Measurements from ENCODE around the gene TINAGL1. TPM values are rescaled to one million over a fixed set of nuclear protein-coding genes. Genes with fewer than 3 reads are reported as not detected.
"Not testable (repeated sequence)": the region's sequence is repeated elsewhere in the genome, so short reads cannot be mapped to it uniquely, and the experiment has no call there.

Gene TINAGL1
- total RNA-seq, 6 experiments from 2014 or later, result 0.91 to 4.0 (median 1.9) TPM

DNA sequence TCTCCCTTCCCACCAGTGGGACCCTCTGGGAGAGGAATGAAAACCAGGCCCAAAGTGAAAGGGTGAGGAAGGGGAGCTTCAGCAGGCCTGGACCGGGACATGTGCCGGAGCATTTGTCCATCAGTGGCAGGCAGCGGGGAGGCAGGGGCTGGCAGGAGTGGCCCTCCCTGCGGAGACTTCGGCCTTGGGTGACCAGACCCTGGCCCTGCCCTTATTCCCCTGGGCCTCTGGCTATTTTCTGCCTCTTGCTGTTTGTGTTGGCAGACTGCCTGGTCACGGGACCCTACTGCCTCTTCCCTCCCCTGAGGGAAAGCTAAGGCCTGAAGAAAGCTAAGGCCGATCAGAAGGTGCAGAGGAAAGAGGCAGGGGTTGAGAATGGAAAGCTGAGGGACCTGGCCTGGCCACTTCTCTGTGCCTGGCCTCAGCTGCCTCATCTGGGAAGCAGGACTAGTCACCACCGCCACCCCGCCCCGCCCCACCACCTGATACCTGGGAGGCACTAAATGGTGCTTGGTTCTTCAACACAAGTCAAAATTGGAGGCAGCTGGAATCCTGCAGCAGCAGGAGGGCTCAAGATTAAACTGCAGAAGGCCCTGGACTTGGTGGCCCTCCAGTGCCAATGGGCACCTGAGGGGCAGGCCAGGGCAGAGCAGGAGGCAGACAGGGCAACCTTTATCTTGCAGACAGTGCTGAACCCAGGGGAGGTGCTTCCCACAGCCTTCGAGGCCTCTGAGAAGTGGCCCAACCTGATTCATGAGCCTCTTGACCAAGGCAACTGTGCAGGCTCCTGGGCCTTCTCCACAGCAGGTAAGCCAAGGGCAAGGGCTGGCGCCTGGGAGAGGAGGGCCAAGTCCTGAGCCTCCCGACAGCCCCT lies 7.9 kb downstream of the TINAGL1 start:
- H3K4me1 Mint-ChIP-seq (ENCODE audit: low read depth), result peaks cover 21% of the 10 kb centered on the region
- H3K4me3 Mint-ChIP-seq, result no peak overlapping the region
- TF ChIP-seq, protein P1, sequence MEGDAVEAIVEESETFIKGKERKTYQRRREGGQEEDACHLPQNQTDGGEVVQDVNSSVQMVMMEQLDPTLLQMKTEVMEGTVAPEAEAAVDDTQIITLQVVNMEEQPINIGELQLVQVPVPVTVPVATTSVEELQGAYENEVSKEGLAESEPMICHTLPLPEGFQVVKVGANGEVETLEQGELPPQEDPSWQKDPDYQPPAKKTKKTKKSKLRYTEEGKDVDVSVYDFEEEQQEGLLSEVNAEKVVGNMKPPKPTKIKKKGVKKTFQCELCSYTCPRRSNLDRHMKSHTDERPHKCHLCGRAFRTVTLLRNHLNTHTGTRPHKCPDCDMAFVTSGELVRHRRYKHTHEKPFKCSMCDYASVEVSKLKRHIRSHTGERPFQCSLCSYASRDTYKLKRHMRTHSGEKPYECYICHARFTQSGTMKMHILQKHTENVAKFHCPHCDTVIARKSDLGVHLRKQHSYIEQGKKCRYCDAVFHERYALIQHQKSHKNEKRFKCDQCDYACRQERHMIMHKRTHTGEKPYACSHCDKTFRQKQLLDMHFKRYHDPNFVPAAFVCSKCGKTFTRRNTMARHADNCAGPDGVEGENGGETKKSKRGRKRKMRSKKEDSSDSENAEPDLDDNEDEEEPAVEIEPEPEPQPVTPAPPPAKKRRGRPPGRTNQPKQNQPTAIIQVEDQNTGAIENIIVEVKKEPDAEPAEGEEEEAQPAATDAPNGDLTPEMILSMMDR (IDR thresholded peaks at IDR 0.05), result no peak
- no peaks in the 10 kb centered on the region for H3K9me3 Mint-ChIP-seq
- no peaks in the 10 kb centered on the region; the same call in 1 of the 2 replicates for H3K27me3 Mint-ChIP-seq (ENCODE audit: insufficient read depth)
- no peak overlapping the region for H3K27ac Mint-ChIP-seq
- no peak for DNase-seq
- H3K36me3 Mint-ChIP-seq (ENCODE audit: low read depth), result no peaks in the 10 kb centered on the region

- TF ChIP-seq, protein P1 (IDR thresholded peaks at IDR 0.05), result no peak
- Mint-ChIP-seq H3K4me3 (no peak overlapping the region), H3K4me1 (ENCODE audit: low read depth) (peaks cover 24% of the 10 kb centered on the region), H3K36me3 (ENCODE audit: low read depth) (no peaks in the 10 kb centered on the region), H3K9me3 (no peaks in the 10 kb centered on the region), H3K27me3 (ENCODE audit: insufficient read depth) (no peaks in the 10 kb centered on the region; the same call in 1 of the 2 replicates), H3K27ac (no peak overlapping the region)
- no peak for DNase-seq
Observed at GRCh38 chr1:31584869-31585735, 8.8 kb downstream of the TINAGL1 start.

GRCh38 chr1:31585736-31586365 lies 9.5 kb downstream of the TINAGL1 start:
- DNase-seq, result no peak
- Mint-ChIP-seq H3K27me3 (ENCODE audit: insufficient read depth) (peaks cover 4% of the 10 kb centered on the region), H3K27ac (no peak overlapping the region), H3K9me3 (no peaks in the 10 kb centered on the region), H3K4me3 (no peak overlapping the region), H3K36me3 (ENCODE audit: low read depth) (no peaks in the 10 kb centered on the region), H3K4me1 (ENCODE audit: low read depth) (peaks cover 29% of the 10 kb centered on the region)
- TF ChIP-seq, protein P1 (IDR thresholded peaks at IDR 0.05), result no peak

GRCh38 chr1:31586376-31587327 lies 10.3 kb downstream of the TINAGL1 start:
- Mint-ChIP-seq H3K27ac (no peak overlapping the region), H3K27me3 (ENCODE audit: insufficient read depth) (peaks cover 4% of the 10 kb centered on the region), H3K4me3 (no peak overlapping the region), H3K9me3 (no peaks in the 10 kb centered on the region), H3K36me3 (ENCODE audit: low read depth) (no peaks in the 10 kb centered on the region), H3K4me1 (ENCODE audit: low read depth) (peaks cover 35% of the 10 kb centered on the region)
- no peak for DNase-seq
- TF ChIP-seq, protein P1 (IDR thresholded peaks at IDR 0.05), result no peak

DNA sequence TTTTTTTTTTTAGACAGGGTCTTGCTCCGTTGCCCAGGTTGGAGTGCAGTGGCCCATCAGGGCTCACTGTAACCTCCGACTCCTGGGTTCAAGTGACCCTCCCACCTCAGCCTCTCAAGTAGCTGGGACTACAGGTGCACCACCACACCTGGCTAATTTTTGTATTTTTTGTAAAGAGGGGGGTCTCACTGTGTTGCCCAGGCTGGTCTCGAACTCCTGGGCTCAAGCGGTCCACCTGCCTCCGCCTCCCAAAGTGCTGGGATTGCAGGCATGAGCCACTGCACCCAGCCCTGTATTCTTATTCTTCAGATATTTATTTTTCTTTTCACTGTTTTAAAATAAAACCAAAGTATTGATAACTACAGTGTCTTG lies 11.0 kb downstream of the TINAGL1 start:
- not testable (repeated sequence) for DNase-seq; H3K27me3 Mint-ChIP-seq (ENCODE audit: insufficient read depth); H3K9me3 Mint-ChIP-seq; H3K27ac Mint-ChIP-seq; H3K4me3 Mint-ChIP-seq; H3K36me3 Mint-ChIP-seq (ENCODE audit: low read depth)
- H3K4me1 Mint-ChIP-seq (ENCODE audit: low read depth), result peaks cover 41% of the 10 kb centered on the region

All from HFFc6 (cell line).